K562 (cell line): Measurements from ENCODE around the gene ABHD16A. TPM values are rescaled to one million over a fixed set of nuclear protein-coding genes. Genes with fewer than 3 reads are reported as not detected.

Experiments used
- CHD7 ChIP-seq: fragments of 200-600 bp; sonication (generic); IDR thresholded peaks from one replicate; pipeline ENCODE4 v1.6.1; 2012; ENCODE audit warnings: mild to moderate bottlenecking, low read depth, low read length, inconsistent platforms
- KAT7 ChIP-seq: sonication (generic); formaldehyde crosslinking; IDR thresholded peaks from 2 replicates; pipeline ENCODE4 v1.8.0; 2022; ENCODE audit warnings: missing genetic modification reagents, mild to moderate bottlenecking, borderline replicate concordance
- KDM2B ChIP-seq: fragments of 250-450 bp; sonication (Bioruptor Pico); IDR thresholded peaks from 2 replicates; pipeline ENCODE4 v1.8.0; 2021; ENCODE audit warnings: mild to moderate bottlenecking, moderate library complexity
- KLF10 ChIP-seq: fragments of 250-450 bp; sonication (Bioruptor Pico); IDR thresholded peaks from 2 replicates; pipeline ENCODE4 v1.6.1; 2021; ENCODE audit warnings: matching md5 sums
- MLX ChIP-seq, 2 experiments: fragments of 450-650 bp in 1 of 2; sonication (generic) in 1 of 2; formaldehyde crosslinking; conservative IDR thresholded peaks; 2 replicates each; pipeline versions ENCODE4 v1.4.0 to v1.8.1; 2020 to 2022; ENCODE audit warnings: mild to moderate bottlenecking in 1 of 2, missing genetic modification reagents in 1 of 2
- RBFOX2 ChIP-seq: fragments of 200-400 bp; formaldehyde crosslinking; IDR thresholded peaks from 2 replicates; pipeline ENCODE4 v1.6.1; 2017; ENCODE audit warnings: low read depth, mild to moderate bottlenecking, low read length, moderate library complexity
- SMAD2 ChIP-seq: fragments of 150-350 bp; IDR thresholded peaks from 2 replicates; pipeline ENCODE4 v1.6.1; 2014; ENCODE audit warnings: low read depth, mild to moderate bottlenecking, low read length
- ZBTB49 ChIP-seq: sonication (generic); formaldehyde crosslinking; IDR thresholded peaks from 2 replicates; pipeline ENCODE4 v1.8.0; 2022; ENCODE audit warnings: missing genetic modification reagents, mild to moderate bottlenecking, borderline replicate concordance
- ZNF280A ChIP-seq: fragments of 450-650 bp; IDR thresholded peaks from 2 replicates; pipeline ENCODE4 v1.6.1; 2018; ENCODE audit warnings: mild to moderate bottlenecking, low read depth; ENCODE audit not compliant: partially characterized antibody
- ZNF75A ChIP-seq: fragments of 450-650 bp; formaldehyde crosslinking; IDR thresholded peaks from 2 replicates; pipeline ENCODE4 v1.4.0; 2020; ENCODE audit warnings: mild to moderate bottlenecking
- polyA plus RNA-seq, 8 experiments: library from polyadenylated mRNA; depleted of rRNA in 4 of 8; stranded (reverse) in 5 of 8; unstranded in 3 of 8; fragments of >200 nt; fragmentation: Nextera tagmentation in 2 of 8; fragmentation: Illumina TruSeq in 1 of 8; extraction: Ambion mirVana in 2 of 8; extraction: Trizol in 1 of 8; gene quantifications; 2 replicates each; pipeline versions ENCODE4 v1.2.1 to v1.2.3, GENCODE V29; 2011 to 2014; ENCODE audit warnings: inconsistent platforms in 1 of 8, missing spikeins in 1 of 8
- total RNA-seq, 7 experiments: library from RNA; depleted of rRNA in 6 of 7; stranded (reverse); fragments of >200 nt in 6 of 7; fragmentation: Illumina TruSeq in 2 of 7; extraction: Trizol in 2 of 7; gene quantifications; 2 replicates each; pipeline versions ENCODE4 v1.2.1 to v1.2.3, GENCODE V29; 2011 to 2021; ENCODE audit warnings: low replicate concordance in 1 of 7

Gene ABHD16A
- total and polyA plus RNA-seq, 9 of the 15 experiments (the other 6 are each of a cell fraction or from before 2014, with no cell fraction given) = 25.8 to 120 (median 81.6) TPM

GRCh38 chr6:31729979-31730630 is 27.0 kb upstream of the ABHD16A start (continued):
- TF ChIP-seq CHD7 = peak; percentile 27
- no peak; the same call in 1 of the 2 replicates for TF ChIP-seq SMAD2
- TF ChIP-seq KLF10 (CRISPR knock-in tag) = peak; percentile 95
- TF ChIP-seq KAT7 (CRISPR knock-in tag) = no peak
- 0 out of 2 replicates have a peak, but pooled peaks have one; percentile 56 for TF ChIP-seq ZBTB49 (CRISPR knock-in tag)
- 0 out of 2 replicates have a peak, but pooled peaks have one; percentile 72 for TF ChIP-seq KDM2B (CRISPR knock-in tag)
- TF ChIP-seq MLX (CRISPR knock-in tag; conservative IDR thresholded peaks at IDR 0.05) = peak in 1 of 2 experiments; percentile 97; a peak in 2 of 4 replicates
- peak; percentile 92 for TF ChIP-seq ZNF75A (CRISPR knock-in tag)
- no peak for TF ChIP-seq ZNF280A
- TF ChIP-seq RBFOX2 = peak; percentile 93
